GM10248 (cell line): ENCODE data around the gene FAM50B.

Source experiments
- CTCF ChIA-PET: fragments of 300-600 bp; sonication (Branson Sonifier 250); formaldehyde crosslinking; extraction: SDS; loops from one replicate; lab custom pipeline; 2021; ENCODE audit warnings: antibody characterized with exemption; lab: Yijun Ruan, JAX
- POLR2A ChIA-PET: fragments of 350-650 bp; sonication (Branson Sonifier 250); formaldehyde crosslinking; extraction: SDS; loops from one replicate; lab custom pipeline; 2020; ENCODE audit warnings: antibody characterized with exemption; lab: Yijun Ruan, JAX
- DNase-seq: peaks from one replicate; pipeline ENCODE4 v3.0.0; 2012; ENCODE audit errors: extremely low spot score
- CTCF ChIP-seq: IDR thresholded peaks from 2 replicates; pipeline ENCODE4 v1.5.1; 2012; ENCODE audit warnings: mild to moderate bottlenecking, low read depth; ENCODE audit errors: extremely low read depth, missing control alignments, control extremely low read depth

The FAM50B gene

GRCh38 chr6:3852391-3852790 lies 3.2 kb downstream of the FAM50B start:
- CTCF ChIA-PET = interaction anchor here (1.4 kb wide), 1 partner anchor 10 kb away, joined by 3 read pairs; no protein-coding TSS in a partner anchor
- POLR2A ChIA-PET = no interaction called here
- no peak for TF ChIP-seq CTCF
- DNase-seq = no peak

- ChIA-PET CTCF (interaction anchor here (0.7 kb wide), 1 partner anchor 9 kb away, joined by 3 read pairs; no protein-coding TSS in a partner anchor), POLR2A (no interaction called here)
- DNase-seq = no peak
- TF ChIP-seq CTCF = no peak
Observed at GRCh38 chr6:3855866-3856265, 6.7 kb downstream of the FAM50B start.

- TF ChIP-seq CTCF = no peak
- ChIA-PET POLR2A (no interaction called here), CTCF (interaction anchor here (0.8 to 2.2 kb wide), 3 partner anchors 8 to 134 kb away, joined by 3 to 6 read pairs (median 3); partner anchors contain the start of gene FAM50B)
- no peak for DNase-seq
Observed at GRCh38 chr6:3856576-3856975, 7.4 kb downstream of the FAM50B start.

- DNase-seq = no peak
- ChIA-PET POLR2A (no interaction called here), CTCF (interaction anchor here (0.8 to 2.2 kb wide), 3 partner anchors 9 to 133 kb away, joined by 3 to 6 read pairs (median 3); partner anchors contain the start of gene FAM50B)
- no peak for TF ChIP-seq CTCF
Observed at GRCh38 chr6:3857468-3858456, 8.6 kb downstream of the FAM50B start.

GRCh38 chr6:3859878-3860552 lies 10.8 kb downstream of the FAM50B start:
- no peak for DNase-seq
- ChIA-PET CTCF (interaction anchor here (1.5 kb wide), 1 partner anchor 11 kb away, joined by 4 read pairs; the partner anchor contains the start of gene FAM50B), POLR2A (no interaction called here)
- TF ChIP-seq CTCF = no peak

GRCh38 chr6:3861424-3861823 lies 12.3 kb downstream of the FAM50B start:
- POLR2A ChIA-PET = no interaction called here
- CTCF ChIA-PET = interaction anchor here (1.1 to 2.9 kb wide), 5 partner anchors 12 to 129 kb away, joined by 3 to 32 read pairs (median 3); partner anchors contain the start of gene FAM50B
- no peak for DNase-seq
- TF ChIP-seq CTCF = no peak
